SW 1271 (cell line): ENCODE measurements around the gene BPIFA1.

Experiments used
- DNase-seq, 2 experiments: peaks; one replicate each; lab custom pipeline; 2025; lab: John Stamatoyannopoulos, UW

Gene BPIFA1

GRCh38 chr20:33277471-33278441 lies 42.0 kb downstream of the BPIFA1 start:
- no peak for DNase-seq

GRCh38 chr20:33278700-33279099 lies 42.9 kb downstream of the BPIFA1 start:
- DNase-seq = no peak

GRCh38 chr20:33279261-33279910 lies 43.6 kb downstream of the BPIFA1 start:
- no peak for DNase-seq

- no peak for DNase-seq
These were observed 44.3 kb downstream of the BPIFA1 start for GRCh38 chr20:33280000-33280680.

- DNase-seq = no peak
These were observed 45.0 kb downstream of the BPIFA1 start for GRCh38 chr20:33280775-33281174.

GRCh38 chr20:33281550-33282146 lies 45.9 kb downstream of the BPIFA1 start:
- DNase-seq = no peak

- no peak for DNase-seq
These were observed 46.6 kb downstream of the BPIFA1 start for GRCh38 chr20:33282196-33282934.

- no peak for DNase-seq
These were observed 47.3 kb downstream of the BPIFA1 start, which contains the start of gene BPIFB1 for GRCh38 chr20:33282991-33283555. TSS of gene BPIFB1 (plus strand) at chr20:33283214. CDS start at chr20:33286074, 2,860 bp downstream.

GRCh38 chr20:33284284-33284683 lies 48.5 kb downstream of the BPIFA1 start:
- no peak for DNase-seq

GRCh38 chr20:33284937-33285336 lies 49.1 kb downstream of the BPIFA1 start:
- no peak for DNase-seq

GRCh38 chr20:33285861-33286495 lies 50.2 kb downstream of the BPIFA1 start:
- DNase-seq = no peak

- no peak for DNase-seq
These were observed 52.1 kb downstream of the BPIFA1 start for GRCh38 chr20:33287884-33288283.

- DNase-seq = no peak
These were observed 55.1 kb downstream of the BPIFA1 start for GRCh38 chr20:33290852-33291251.

GRCh38 chr20:33291416-33291815 lies 55.6 kb downstream of the BPIFA1 start:
- no peak for DNase-seq

GRCh38 chr20:33291830-33292355 lies 56.1 kb downstream of the BPIFA1 start:
- DNase-seq = peak; percentile 39 to 68
